HepG2 (cell line): ENCODE results near the gene UBE2E1. TPM values are rescaled to one million over a fixed set of nuclear protein-coding genes. Genes with fewer than 3 reads are reported as not detected.

Source experiments
- ATAC-seq: fragments of 200-7000 bp; cut with Tn5 transposase; 3 replicates; pipeline ENCODE4 v1.9.1; 2020; ENCODE audit warnings: mild to moderate bottlenecking, moderate library complexity
- BruUV-seq: library from RNA; stranded (reverse); fragments of 400-500 nt; replicated peaks from 2 replicates; lab custom pipeline; 2021; lab: Mats Ljungman, UMichigan
- CTCF ChIA-PET: fragments of 300-600 bp; formaldehyde crosslinking; extraction: SDS; loops from one replicate; lab custom pipeline; 2021; ENCODE audit warnings: low total read pairs, inconsistent platforms, low intra/inter-chr PET ratio; lab: Yijun Ruan, JAX
- POLR2A ChIA-PET: fragments of 350-600 bp; sonication (Branson Sonifier 250); formaldehyde crosslinking; loops from one replicate; lab custom pipeline; 2020; ENCODE audit warnings: antibody characterized with exemption, inconsistent platforms; lab: Yijun Ruan, JAX
- DNase-seq: peaks from one replicate; pipeline ENCODE4 v3.0.0-alpha.2; 2015; ENCODE audit warnings: low spot score
- FAIRE-seq: peaks from 3 replicates; lab custom pipeline; 2011; peaks lifted over from hg19 to GRCh38; lab: Jason Lieb, UNC
- H2AFZ ChIP-seq: one replicate; pipeline ENCODE4 v1.6.1; 2011; ENCODE audit warnings: low read length, inconsistent platforms
- H3K27ac ChIP-seq: fragments of 300-600 bp; 3 replicates; pipeline ENCODE4 v1.8.0; 2011; ENCODE audit warnings: mixed run types, mild to moderate bottlenecking, mixed read lengths, low read length, inconsistent platforms; ENCODE audit not compliant: insufficient read depth; ENCODE audit errors: extremely low read length
- H3K27me3 ChIP-seq, 2 experiments: fragments of 200-600 bp in 1 of 2; 2 replicates in 1 of 2; 3 replicates in 1 of 2; pipeline versions ENCODE4 v1.6.0 to v1.8.0; 2011; ENCODE audit warnings: low read length in 2 of 2, mild to moderate bottlenecking in 2 of 2, moderate library complexity in 2 of 2, inconsistent platforms in 1 of 2; ENCODE audit not compliant: insufficient read depth in 2 of 2, control insufficient read depth in 1 of 2
- H3K36me3 ChIP-seq, 2 experiments: fragments of 200-600 bp in 1 of 2; replicated peaks in 1 of 2; 2 replicates in 1 of 2; 3 replicates in 1 of 2; pipeline versions ENCODE4 v1.5.1 to v1.8.0; 2011; ENCODE audit warnings: low read length in 2 of 2, inconsistent platforms in 1 of 2; ENCODE audit not compliant: insufficient read depth in 2 of 2, control insufficient read depth in 1 of 2
- H3K4me1 ChIP-seq: 2 replicates; pipeline ENCODE4 v1.5.1; 2012; ENCODE audit warnings: low read length, inconsistent platforms; ENCODE audit not compliant: insufficient read depth
- H3K4me2 ChIP-seq: 2 replicates; pipeline ENCODE4 v1.6.0; 2011; ENCODE audit warnings: low read depth, low read length, inconsistent platforms
- H3K4me3 ChIP-seq, 3 experiments: fragments of 200-600 bp in 1 of 3; sonication (generic), shearing (Covaris generic) in 1 of 3; replicated peaks in 1 of 3; 2 replicates each; pipeline ENCODE4 v1.5.1; 2011 to 2016; ENCODE audit warnings: low read length in 3 of 3, inconsistent platforms in 2 of 3, low read depth in 2 of 3, mild to moderate bottlenecking in 2 of 3, control low read depth in 1 of 3, mixed read lengths in 1 of 3; ENCODE audit not compliant: insufficient read depth in 1 of 3
- H3K79me2 ChIP-seq: one replicate; pipeline ENCODE4 v1.6.1; 2011; ENCODE audit warnings: low read length, inconsistent platforms; ENCODE audit not compliant: insufficient read depth
- H3K9ac ChIP-seq: 2 replicates; pipeline ENCODE4 v1.6.0; 2011; ENCODE audit warnings: mild to moderate bottlenecking, low read depth, low read length, inconsistent platforms; ENCODE audit not compliant: insufficient read depth
- H3K9me3 ChIP-seq: 2 replicates; pipeline ENCODE4 v1.5.1; 2012; ENCODE audit warnings: mild to moderate bottlenecking, low read length
- H4K20me1 ChIP-seq: 2 replicates; pipeline ENCODE4 v1.6.0; 2011; ENCODE audit warnings: inconsistent platforms, mild to moderate bottlenecking, low read length, moderate library complexity; ENCODE audit not compliant: insufficient read depth
- ARHGAP35 ChIP-seq: sonication (generic); formaldehyde crosslinking; IDR thresholded peaks from 2 replicates; pipeline ENCODE4 v1.9.0; 2022; ENCODE audit warnings: mild to moderate bottlenecking, inconsistent platforms, moderate library complexity, missing genetic modification reagents, borderline replicate concordance
- ASH2L ChIP-seq: fragments of 300-600, 200-600 bp; sonication (generic); IDR thresholded peaks from 2 replicates; pipeline ENCODE4 v1.7.0; 2017; ENCODE audit warnings: low read depth, mild to moderate bottlenecking, moderate library complexity, mixed read lengths, low read length; ENCODE audit not compliant: insufficient read length
- BCL6 ChIP-seq: IDR thresholded peaks from 2 replicates; pipeline ENCODE4 v1.6.1; 2016; ENCODE audit warnings: missing genetic modification reagents, missing compliant biosample characterization
- CREB1 ChIP-seq, 2 experiments: fragments of 450-650 bp in 1 of 2; IDR thresholded peaks; 2 replicates each; pipeline ENCODE4 v1.6.1; 2016 to 2017; ENCODE audit warnings: control low read depth in 1 of 2, mild to moderate bottlenecking in 1 of 2, missing compliant biosample characterization in 1 of 2, missing genetic modification characterization in 1 of 2
- CTCF ChIP-seq: sonication (generic); formaldehyde crosslinking; IDR thresholded peaks from 2 replicates; pipeline ENCODE4 v1.5.0; 2020; ENCODE audit warnings: mild to moderate bottlenecking, missing genetic modification reagents, moderate library complexity
- MYC ChIP-seq: sonication (generic); formaldehyde crosslinking; IDR thresholded peaks from 2 replicates; pipeline ENCODE4 v1.9.0; 2021; ENCODE audit warnings: missing genetic modification reagents, borderline replicate concordance
- NONO ChIP-seq, 2 experiments: fragments of 450-650 bp in 1 of 2; sonication (generic) in 1 of 2; formaldehyde crosslinking in 1 of 2; IDR thresholded peaks in 1 of 2; conservative IDR thresholded peaks in 1 of 2; 2 replicates each; pipeline versions ENCODE4 v1.6.1 to v1.8.0; 2017 to 2022; ENCODE audit warnings: mild to moderate bottlenecking in 1 of 2, missing genetic modification reagents in 1 of 2, moderate library complexity in 1 of 2
- PATZ1 ChIP-seq: sonication (generic); formaldehyde crosslinking; IDR thresholded peaks from 2 replicates; pipeline ENCODE4 v1.4.0; 2020; ENCODE audit warnings: missing genetic modification reagents
- SALL1 ChIP-seq: sonication (generic); formaldehyde crosslinking; IDR thresholded peaks from 2 replicates; pipeline ENCODE4 v1.8.0; 2022; ENCODE audit warnings: mild to moderate bottlenecking, missing genetic modification reagents
- ZBTB49 ChIP-seq: sonication (generic); formaldehyde crosslinking; IDR thresholded peaks from 2 replicates; pipeline ENCODE4 v1.4.0; 2020; ENCODE audit warnings: missing genetic modification reagents, borderline replicate concordance
- ZBTB8A ChIP-seq: sonication (generic); formaldehyde crosslinking; IDR thresholded peaks from 2 replicates; pipeline ENCODE4 v1.4.0; 2020; ENCODE audit warnings: mild to moderate bottlenecking, low read depth, missing genetic modification reagents, borderline replicate concordance
- ZFX ChIP-seq: sonication (generic); formaldehyde crosslinking; IDR thresholded peaks from 2 replicates; pipeline ENCODE4 v1.4.0; 2020; ENCODE audit warnings: mild to moderate bottlenecking, low read depth, missing genetic modification reagents, moderate library complexity
- ZNF331 ChIP-seq: sonication (generic); formaldehyde crosslinking; IDR thresholded peaks from 2 replicates; pipeline ENCODE4 v1.4.0; 2020; ENCODE audit warnings: missing genetic modification reagents
- ZNF644 ChIP-seq: IDR thresholded peaks from 2 replicates; pipeline ENCODE4 v1.6.1; 2016; ENCODE audit warnings: low read depth
- WGBS: methylation state at CpG from one replicate; pipeline ENCODE4 v1.1.6; 2017; ENCODE audit warnings: low lambda C conversion rate; 5-methylcytosine and 5-hydroxymethylcytosine counted together
- in situ Hi-C: cut with HindIII; loops from 2 replicates; pipeline ENCODE4 v1.10.0; 2017; ENCODE audit warnings: low pct_unique_long_range_greater_than_20kb; ENCODE audit not compliant: extremely low pct_ligation_motif_present
- intact Hi-C: fragments of 100-400 bp; cut with micrococcal nuclease; formaldehyde crosslinking; loops from one replicate; pipeline ENCODE4 v1.10.0; 2022; ENCODE audit not compliant: unreplicated experiment
- polyA plus RNA-seq, 8 experiments: library from polyadenylated mRNA; depleted of rRNA in 3 of 8; stranded (reverse) in 7 of 8; unstranded in 1 of 8; fragments of >200 nt; fragmentation: Illumina TruSeq in 4 of 8; extraction: Trizol in 4 of 8; gene quantifications; 2 replicates each; pipeline versions ENCODE4 v1.2.1 to v1.2.3, GENCODE V29; 2011 to 2016; ENCODE audit warnings: low read depth in 4 of 8, missing spikeins in 1 of 8, mixed read lengths in 1 of 8; ENCODE audit not compliant: insufficient read depth in 1 of 8
- total RNA-seq, 5 experiments: library from RNA; depleted of rRNA; stranded (reverse); fragments of >200 nt; fragmentation: Illumina TruSeq; extraction: Trizol; gene quantifications; 2 replicates each; pipeline ENCODE4 v1.2.3, GENCODE V29; 2016; ENCODE audit warnings: low read depth in 1 of 5

UBE2E1 gene
- total and polyA plus RNA-seq, 2 of the 13 experiments (the other 11 are each of a cell fraction or from before 2014, with no cell fraction given): 55.4 to 61.8 TPM

- FAIRE-seq (no peak), ATAC-seq (peak; percentile 79), DNase-seq (peak; percentile 41)
- ChIA-PET CTCF (no interaction called here), POLR2A (interaction anchor here (0.9 to 3.3 kb wide), 4 partner anchors 19 to 106 kb away, joined by 3 to 20 read pairs (median 4); partner anchors contain the start of genes NKIRAS1 and RPL15)
- Histone ChIP-seq H3K27ac (peak overlapping the region; percentile 85), H3K4me3 (peak overlapping the region; percentile 75 to 90 (median 79)), H3K36me3 (no peaks in the 10 kb centered on the region), H4K20me1 (no peaks in the 10 kb centered on the region), H3K27me3 (no peaks in the 10 kb centered on the region; a peak in 1 of 5 replicates), H3K9me3 (no peaks in the 10 kb centered on the region), H3K4me1 (peaks cover 55% of the 10 kb centered on the region), H3K9ac (peak overlapping the region; percentile 90), H3K4me2 (peak overlapping the region; percentile 78), H2AFZ (peak overlapping the region; percentile 57), H3K79me2 (peaks cover 48% of the 10 kb centered on the region)
- BruUV-seq: TSS peak; percentile 70
- intact Hi-C loops (loop anchor here (2.0 kb wide), 1 partner anchor 136 kb away; no protein-coding TSS in a partner anchor), in situ Hi-C loops (no loop called here)
- 2% methylated on average over 14 of the region's 78 CpGs for WGBS
- TF ChIP-seq ARHGAP35 (CRISPR knock-in tag): no peak
- TF ChIP-seq ZNF644 (CRISPR knock-in tag): 0 out of 2 replicates have a peak, but pooled peaks have one; percentile 28
- TF ChIP-seq ZBTB49 (CRISPR knock-in tag): no peak
- TF ChIP-seq PATZ1 (CRISPR knock-in tag): peak; percentile 64; the same call in 1 of the 2 replicates
- peak; percentile 20; the same call in 1 of the 2 replicates for TF ChIP-seq BCL6 (CRISPR knock-in tag)
- TF ChIP-seq SALL1: peak; percentile 8
- TF ChIP-seq CTCF (CRISPR knock-in tag): peak; percentile 70
- peak; percentile 60 for TF ChIP-seq MYC
- TF ChIP-seq ASH2L: peak; percentile 82
- peak; percentile 73 for TF ChIP-seq ZFX (CRISPR knock-in tag)
- no peak for TF ChIP-seq NONO (IDR thresholded peaks at IDR 0.05)
- 0 out of 2 replicates have a peak, but pooled peaks have one; percentile 12 for TF ChIP-seq NONO (CRISPR knock-in tag; conservative IDR thresholded peaks at IDR 0.05)
- 0 out of 2 replicates have a peak, but pooled peaks have one; percentile 23 for TF ChIP-seq ZNF331 (CRISPR knock-in tag)
- peak; percentile 7; the same call in 1 of the 2 replicates for TF ChIP-seq CREB1 (IDR thresholded peaks at IDR 0.05)
- TF ChIP-seq CREB1 (CRISPR knock-in tag; IDR thresholded peaks at IDR 0.05): no peak
- TF ChIP-seq ZBTB8A (CRISPR knock-in tag): no peak
These were observed 4.8 kb downstream of the UBE2E1 start for GRCh38 chr3:23810343-23811184.
